Mucosa of gallbladder (tissue), 1 donor: ENCODE measurements around the gene ENTPD3. TPM values are rescaled to one million over a fixed set of nuclear protein-coding genes. Genes with fewer than 3 reads are reported as not detected.
"Not testable (repeated sequence)": the region's sequence is repeated elsewhere in the genome, so short reads cannot be mapped to it uniquely, and the experiment has no call there.

Source experiments
- DNase-seq: peaks from one replicate; pipeline ENCODE4 v3.0.0-alpha.2; 2020; ENCODE audit warnings: low spot score
- total RNA-seq: library from RNA; stranded (reverse); gene quantifications from one replicate; pipeline ENCODE4 v1.2.1, GENCODE V29; 2021
- donor health status: DM: no; HTN: no; CAD: no.

ENTPD3 gene
- total RNA-seq, 1 donor from 2014 or later = 0.86 TPM

DNA sequence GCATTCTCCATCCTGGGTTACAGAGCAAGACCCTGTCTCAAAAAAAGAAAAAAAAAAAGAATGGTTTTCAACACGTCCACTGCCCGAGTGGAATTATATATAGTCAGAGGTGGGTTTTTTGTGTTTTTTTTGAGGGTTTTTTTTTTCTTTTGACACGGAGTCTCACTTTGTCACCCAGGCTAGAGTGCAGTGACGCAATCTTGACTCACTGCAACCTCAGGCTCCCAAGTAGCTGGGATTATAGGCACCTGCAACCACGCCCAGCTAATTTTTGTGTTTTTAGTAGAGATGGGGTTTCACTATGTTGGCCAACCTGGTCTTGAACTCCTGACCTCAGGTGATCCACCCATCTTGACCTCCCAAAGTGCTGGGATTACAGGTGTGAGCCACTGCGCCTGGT, 73.5 kb downstream of the ENTPD3 start:
- DNase-seq = not testable (repeated sequence)

GRCh38 chr3:40461161-40461560, 74.2 kb downstream of the ENTPD3 start:
- DNase-seq = no peak

DNA sequence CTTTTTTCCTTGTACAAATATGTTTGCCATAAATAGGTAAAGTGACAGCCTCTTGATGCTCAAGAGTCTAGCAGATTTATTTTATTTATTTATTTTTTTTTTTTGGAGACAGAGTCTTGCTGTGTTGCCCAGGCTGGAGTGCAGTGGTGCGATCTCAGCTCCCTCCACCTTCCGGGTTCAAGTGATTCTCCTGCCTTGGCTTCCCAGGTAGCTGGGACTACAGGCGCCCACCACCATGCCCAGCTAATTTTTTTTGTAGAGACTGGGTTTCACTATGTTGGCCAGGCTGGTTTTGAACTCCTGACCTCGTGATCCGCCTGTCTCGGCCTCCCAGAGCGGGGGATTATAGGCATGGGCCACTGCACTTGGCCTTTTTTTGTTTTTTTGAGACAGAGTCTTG, 75.9 kb downstream of the ENTPD3 start:
- DNase-seq = not testable (repeated sequence)

GRCh38 chr3:40463579-40463978, 76.6 kb downstream of the ENTPD3 start:
- no peak for DNase-seq

GRCh38 chr3:40464339-40465110, 77.5 kb downstream of the ENTPD3 start:
- no peak for DNase-seq

DNA sequence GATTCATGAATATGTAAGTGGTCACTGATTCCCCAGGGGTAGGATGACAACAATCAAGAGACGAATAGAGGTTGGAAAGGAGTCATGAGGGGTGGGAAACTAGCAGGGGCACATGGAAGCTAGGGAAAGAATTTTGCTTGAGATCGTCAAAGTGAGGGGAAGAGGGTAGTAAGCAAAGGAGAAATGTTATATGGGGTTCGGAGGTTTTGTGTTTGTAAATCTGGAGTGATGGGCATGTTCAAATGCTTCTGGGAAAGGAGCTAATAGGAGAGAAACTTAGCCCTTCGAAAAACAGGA, 78.1 kb downstream of the ENTPD3 start:
- DNase-seq = no peak

DNA sequence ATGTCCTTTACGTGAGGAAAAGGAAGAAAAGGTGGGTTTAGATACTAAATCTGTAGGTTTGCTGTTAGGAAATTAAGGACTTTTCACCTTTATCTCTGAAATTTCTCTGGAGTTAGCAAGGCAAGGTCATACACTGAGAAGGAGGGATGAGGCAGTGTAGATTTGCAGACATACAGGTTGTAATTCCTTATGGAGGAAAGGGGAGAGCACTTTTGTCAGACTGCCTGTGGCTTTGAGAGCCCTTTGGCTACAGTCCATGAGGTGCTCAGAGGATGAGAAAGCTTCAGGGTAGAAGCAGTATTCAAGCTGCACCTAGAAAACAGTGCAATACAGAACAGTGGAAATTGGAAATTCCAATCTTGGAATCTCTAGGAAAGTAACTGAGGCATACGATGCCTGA, 78.5 kb downstream of the ENTPD3 start:
- no peak for DNase-seq

GRCh38 chr3:40468018-40468417, 81.0 kb downstream of the ENTPD3 start:
- DNase-seq = no peak

DNA sequence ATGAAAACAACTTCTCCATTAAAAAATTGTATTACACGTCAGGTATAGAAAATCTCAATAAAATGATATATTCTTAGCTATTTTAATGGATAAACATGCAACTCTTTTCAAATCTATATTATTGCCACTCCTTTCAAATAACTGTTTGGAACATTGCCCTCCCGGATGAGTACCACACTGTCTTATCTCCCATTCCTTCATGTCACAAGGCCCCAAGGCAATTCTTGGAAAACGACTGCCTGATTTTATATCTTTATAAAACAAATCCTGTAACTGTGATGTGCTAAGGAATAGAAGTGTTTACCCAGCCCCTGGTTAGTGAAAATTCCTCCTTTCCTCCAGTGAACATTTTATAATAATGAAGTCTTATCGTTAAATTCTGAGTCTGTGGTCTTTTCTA, 83.7 kb downstream of the ENTPD3 start:
- no peak for DNase-seq

- DNase-seq = peak; percentile 62
These were observed 89.8 kb downstream of the ENTPD3 start, which contains the start of gene ZNF619 for GRCh38 chr3:40476478-40477470. Gene ZNF619 (plus strand): TSS chr3:40477122. CDS start chr3:40477980, 858 bp downstream.

- DNase-seq = no peak
These were observed 90.7 kb downstream of the ENTPD3 start for GRCh38 chr3:40477666-40478065.

Other genes with a start within 250 kb of the ENTPD3 start
- gene EIF1B, start 77.5 kb upstream of the ENTPD3 start, total RNA-seq = 40.9 TPM
- 1,215 TPM for gene RPL14, start 70.2 kb downstream of the ENTPD3 start, total RNA-seq
- gene ZNF619, start 89.9 kb downstream of the ENTPD3 start, total RNA-seq = 10.4 TPM
- gene ZNF620, start 118.9 kb downstream of the ENTPD3 start, total RNA-seq = 3.2 TPM
- gene ZNF621, start 137.8 kb downstream of the ENTPD3 start, total RNA-seq = 18.9 TPM